Endothelial cell of umbilical vein (primary cell): ENCODE results near the gene GALNT14. TPM values are rescaled to one million over a fixed set of nuclear protein-coding genes. Genes with fewer than 3 reads are reported as not detected.

Experiments used
- BruUV-seq: library from RNA; stranded (reverse); fragments of 400-500 nt; replicated peaks from 2 replicates; lab custom pipeline; 2021; lab: Mats Ljungman, UMichigan
- CTCF ChIA-PET: fragments of 300-600, 350-600 bp; sonication (Branson Sonifier 250); formaldehyde crosslinking; loops from one replicate; lab custom pipeline; 2021; ENCODE audit warnings: antibody characterized with exemption, inconsistent platforms; lab: Charles Lee
- POLR2A ChIA-PET: fragments of 300-600, 350-600 bp; sonication (Branson Sonifier 250); formaldehyde crosslinking; loops from one replicate; lab custom pipeline; 2021; ENCODE audit warnings: antibody characterized with exemption, inconsistent platforms; lab: Charles Lee
- DNase-seq: peaks from one replicate; pipeline ENCODE4 v3.0.0-alpha.2; 2011; ENCODE audit warnings: low read depth, low spot score
- FAIRE-seq: peaks from 2 replicates; lab custom pipeline; 2011; peaks lifted over from hg19 to GRCh38; lab: Jason Lieb, UNC
- H2AFZ ChIP-seq: 2 replicates; pipeline ENCODE4 v1.6.0; 2012; ENCODE audit warnings: low read depth, low read length, control low read depth, inconsistent platforms
- H3K27ac ChIP-seq: 2 replicates; pipeline ENCODE4 v1.5.1; 2011; ENCODE audit warnings: low read depth, mild to moderate bottlenecking, control low read depth, low read length, moderate library complexity; ENCODE audit not compliant: insufficient read depth
- H3K27me3 ChIP-seq, 2 experiments: 2 replicates each; pipeline versions ENCODE4 v1.6.0 to v1.6.1; 2011; ENCODE audit warnings: low read length in 2 of 2, mixed read lengths in 1 of 2; ENCODE audit not compliant: control insufficient read depth in 2 of 2, insufficient read depth in 2 of 2
- H3K36me3 ChIP-seq, 2 experiments: 2 replicates in 1 of 2; 3 replicates in 1 of 2; pipeline ENCODE4 v1.5.1; 2011; ENCODE audit warnings: low read length in 2 of 2, mild to moderate bottlenecking in 1 of 2, moderate library complexity in 1 of 2; ENCODE audit not compliant: control insufficient read depth in 2 of 2, insufficient read depth in 2 of 2; ENCODE audit errors: extremely low read depth in 1 of 2
- H3K4me1 ChIP-seq: 3 replicates; pipeline ENCODE4 v1.5.1; 2011; ENCODE audit warnings: mild to moderate bottlenecking, low read length; ENCODE audit not compliant: control insufficient read depth, insufficient read depth; ENCODE audit errors: extremely low read depth
- H3K4me2 ChIP-seq: 2 replicates; pipeline ENCODE4 v1.6.1; 2011; ENCODE audit warnings: low read length, control low read depth, mixed read lengths; ENCODE audit not compliant: insufficient read depth
- H3K4me3 ChIP-seq, 3 experiments: fragments of 200-600 bp in 1 of 3; sonication (generic), shearing (Covaris generic) in 1 of 3; replicated peaks in 1 of 3; 2 replicates each; pipeline ENCODE4 v1.5.1; 2011 to 2016; ENCODE audit warnings: control low read depth in 3 of 3, low read length in 3 of 3, mild to moderate bottlenecking in 2 of 3, inconsistent platforms in 1 of 3, low read depth in 1 of 3, moderate library complexity in 1 of 3; ENCODE audit not compliant: insufficient read depth in 1 of 3
- H3K79me2 ChIP-seq: 2 replicates; pipeline ENCODE4 v1.6.0; 2012; ENCODE audit warnings: low read length, inconsistent platforms; ENCODE audit not compliant: control insufficient read depth, insufficient read depth
- H3K9ac ChIP-seq: replicated peaks from 2 replicates; pipeline ENCODE3; 2011; ENCODE audit warnings: low read length, control low read depth; ENCODE audit not compliant: insufficient read depth; ENCODE audit errors: extremely low read depth
- H3K9me1 ChIP-seq: replicated peaks from 3 replicates; pipeline ENCODE4 v1.6.0; 2011; ENCODE audit warnings: mild to moderate bottlenecking, low read length; ENCODE audit not compliant: control insufficient read depth, insufficient read depth; ENCODE audit errors: extremely low read depth
- H3K9me3 ChIP-seq: replicated peaks from 2 replicates; pipeline ENCODE4 v1.5.1; 2012; ENCODE audit warnings: low read length, inconsistent platforms; ENCODE audit not compliant: control insufficient read depth, insufficient read depth
- H4K20me1 ChIP-seq: replicated peaks from 2 replicates; pipeline ENCODE3; 2011; ENCODE audit warnings: mild to moderate bottlenecking, low read length; ENCODE audit not compliant: control insufficient read depth, insufficient read depth; ENCODE audit errors: extremely low read depth
- CTCF ChIP-seq, 2 donors: IDR thresholded peaks; 1 replicate in 1 of 2; 2 replicates in 1 of 2; pipeline ENCODE4 v1.5.1; 2011; ENCODE audit warnings: low read length in 2 of 2, mild to moderate bottlenecking in 2 of 2, moderate library complexity in 2 of 2, control low read depth in 1 of 2, inconsistent platforms in 1 of 2, low read depth in 1 of 2; ENCODE audit not compliant: insufficient read depth in 1 of 2; ENCODE audit errors: extremely low read depth in 1 of 2
- EZH2 ChIP-seq: IDR thresholded peaks from 2 replicates; pipeline ENCODE4 v1.6.1; 2012; ENCODE audit warnings: borderline replicate concordance, low read depth, mild to moderate bottlenecking, moderate library complexity, low read length, inconsistent platforms; ENCODE audit not compliant: severe bottlenecking
- FOS ChIP-seq: IDR thresholded peaks from 2 replicates; pipeline ENCODE4 v1.6.1; 2011; ENCODE audit warnings: mild to moderate bottlenecking, low read length, moderate library complexity, borderline replicate concordance; ENCODE audit not compliant: insufficient read depth
- GATA2 ChIP-seq: IDR thresholded peaks from 2 replicates; pipeline ENCODE4 v1.7.0; 2011; ENCODE audit warnings: low read depth, mild to moderate bottlenecking, moderate library complexity, mixed read lengths, low read length; ENCODE audit not compliant: insufficient read length, insufficient read depth
- MYC ChIP-seq: IDR thresholded peaks from one replicate; pipeline ENCODE4 v1.6.1; 2011; ENCODE audit warnings: mild to moderate bottlenecking, low read depth, low read length
- dilution Hi-C: fragments of 300-500 bp; cut with MboI; formaldehyde crosslinking; loops from one replicate; pipeline ENCODE4 v1.15.0; 2019; ENCODE audit warnings: low sequenced_read_pairs; ENCODE audit not compliant: extremely low pct_ligation_motif_present
- intact Hi-C: fragments of 100-400 bp; cut with micrococcal nuclease; formaldehyde crosslinking; loops from one replicate; pipeline ENCODE4 v1.10.0; 2022
- polyA plus RNA-seq, 4 experiments: library from polyadenylated mRNA; depleted of rRNA in 3 of 4; stranded (reverse) in 3 of 4; unstranded in 1 of 4; fragments of >200 nt; gene quantifications; 2 replicates each; pipeline versions ENCODE4 v1.2.1 to v1.2.3, GENCODE V29; 2011 to 2012; ENCODE audit warnings: missing spikeins in 1 of 4
- total RNA-seq: library from RNA; stranded (reverse); gene quantifications from 2 replicates; pipeline ENCODE4 v1.2.3, GENCODE V29; 2021
- TF ChIP-seq, protein P1 (sequence below): IDR thresholded peaks from 2 replicates; pipeline ENCODE4 v1.6.1; 2011; ENCODE audit not compliant: insufficient read depth, insufficient read length

GALNT14 gene
- total and polyA plus RNA-seq, 2 donors (not counting 3 experiments of a cell fraction or from before 2014, with no cell fraction given) = 0.04 to 0.40 TPM

DNA sequence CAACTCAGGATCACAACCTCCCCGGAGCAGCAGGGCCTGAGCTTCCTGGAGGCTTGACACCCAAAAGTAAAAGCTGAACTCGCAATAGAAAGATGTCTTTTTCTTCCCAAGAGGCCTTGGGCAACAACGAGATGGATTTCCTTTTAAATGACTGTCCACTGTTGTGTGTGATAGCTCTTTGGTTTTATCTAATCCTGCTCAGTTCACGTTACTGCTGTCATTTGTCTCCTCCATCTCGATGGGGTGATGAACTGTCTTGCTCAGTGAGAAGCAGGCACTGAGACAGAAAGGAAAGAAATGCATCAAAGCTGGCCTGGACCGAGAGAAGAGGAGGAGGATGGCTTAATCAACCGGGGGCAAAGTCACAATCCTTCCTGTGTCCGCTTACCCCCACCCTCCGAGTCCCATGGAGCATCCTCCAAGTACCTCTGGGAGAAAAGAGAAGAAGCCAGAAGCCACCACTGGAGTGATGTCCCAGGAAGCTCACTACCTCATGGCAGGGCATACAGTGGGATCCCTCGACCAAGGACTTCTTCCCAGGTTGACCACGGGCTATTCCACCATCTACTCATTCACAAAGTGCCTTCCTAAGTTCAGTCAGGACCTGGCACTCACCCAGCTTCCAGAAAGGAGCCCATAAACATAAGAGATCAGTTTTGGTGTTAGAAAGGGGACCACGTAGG lies 68.5 kb downstream of the GALNT14 start:
- Histone ChIP-seq H3K36me3 (no peaks in the 10 kb centered on the region), H4K20me1 (no peaks in the 10 kb centered on the region), H3K9me1 (no peaks in the 10 kb centered on the region), H3K4me1 (no peaks in the 10 kb centered on the region), H3K4me3 (no peak overlapping the region), H3K79me2 (no peaks in the 10 kb centered on the region), H3K27me3 (no peaks in the 10 kb centered on the region), H3K9ac (no peak overlapping the region), H3K4me2 (no peak overlapping the region), H3K27ac (no peak overlapping the region), H2AFZ (no peak overlapping the region), H3K9me3 (peaks cover 3% of the 10 kb centered on the region)
- FAIRE-seq = no peak
- BruUV-seq = no TSS peak
- TF ChIP-seq CTCF (IDR thresholded peaks at IDR 0.05; ENCODE audit: extremely low read depth in 1 of 2, insufficient read depth in 1 of 2, low read depth in 1 of 2, low read length in 2 of 2) (no peak), GATA2 (no peak), FOS (no peak), MYC (no peak), EZH2 (no peak)
- TF ChIP-seq, protein P1, sequence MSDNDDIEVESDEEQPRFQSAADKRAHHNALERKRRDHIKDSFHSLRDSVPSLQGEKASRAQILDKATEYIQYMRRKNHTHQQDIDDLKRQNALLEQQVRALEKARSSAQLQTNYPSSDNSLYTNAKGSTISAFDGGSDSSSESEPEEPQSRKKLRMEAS = no peak
- dilution Hi-C loops (no loop called here), intact Hi-C loops (no loop called here)
- ChIA-PET CTCF (no interaction called here), POLR2A (no interaction called here)
- DNase-seq = no peak
